Astrocyte (in vitro differentiated cells and primary cell): ENCODE results near the gene LRRC26. TPM values are rescaled to one million over a fixed set of nuclear protein-coding genes. Genes with fewer than 3 reads are reported as not detected.

Experiments
- DNase-seq: peaks from one replicate; pipeline ENCODE4 v3.0.0-alpha.2; 2010; ENCODE audit warnings: low read depth
- FAIRE-seq: peaks from 2 replicates; lab custom pipeline; 2011; peaks lifted over from hg19 to GRCh38; lab: Jason Lieb, UNC
- H2AFZ ChIP-seq: 2 replicates; pipeline ENCODE4 v1.6.0; 2012; ENCODE audit warnings: low read depth, low read length, inconsistent platforms
- H3K27ac ChIP-seq: 2 replicates; pipeline ENCODE4 v1.5.1; 2011; ENCODE audit warnings: low read depth, low read length, inconsistent platforms
- H3K27me3 ChIP-seq: 2 replicates; pipeline ENCODE4 v1.6.0; 2011; ENCODE audit warnings: low read length, inconsistent platforms; ENCODE audit not compliant: insufficient read depth
- H3K36me3 ChIP-seq: 2 replicates; pipeline ENCODE4 v1.5.1; 2011; ENCODE audit warnings: low read length, inconsistent platforms; ENCODE audit not compliant: insufficient read depth
- H3K4me1 ChIP-seq: 2 replicates; pipeline ENCODE4 v1.5.1; 2011; ENCODE audit warnings: low read length, inconsistent platforms; ENCODE audit not compliant: insufficient read depth
- H3K4me2 ChIP-seq: 2 replicates; pipeline ENCODE4 v1.6.0; 2012; ENCODE audit warnings: low read length, inconsistent platforms
- H3K4me3 ChIP-seq: 2 replicates; pipeline ENCODE4 v1.5.1; 2011; ENCODE audit warnings: low read depth, mild to moderate bottlenecking, low read length, inconsistent platforms; ENCODE audit not compliant: insufficient read depth
- H3K79me2 ChIP-seq: 2 replicates; pipeline ENCODE4 v1.6.0; 2012; ENCODE audit warnings: mild to moderate bottlenecking, low read length, inconsistent platforms; ENCODE audit not compliant: insufficient read depth
- H3K9ac ChIP-seq: 2 replicates; pipeline ENCODE4 v1.6.0; 2012; ENCODE audit warnings: mild to moderate bottlenecking, low read length, inconsistent platforms
- H3K9me3 ChIP-seq: 2 replicates; pipeline ENCODE4 v1.5.1; 2012; ENCODE audit warnings: low read depth, mild to moderate bottlenecking, low read length, inconsistent platforms; ENCODE audit not compliant: insufficient read depth
- H4K20me1 ChIP-seq: 2 replicates; pipeline ENCODE4 v1.6.0; 2012; ENCODE audit warnings: low read length, inconsistent platforms; ENCODE audit not compliant: insufficient read depth
- H3K27ac Mint-ChIP-seq: one replicate; pipeline ENCODE4 v1.8.0; 2021; ENCODE audit warnings: mild to moderate bottlenecking, mixed read lengths; ENCODE audit not compliant: unreplicated experiment
- H3K27me3 Mint-ChIP-seq: one replicate; pipeline ENCODE4 v1.8.0; 2021; ENCODE audit warnings: low read depth, mixed read lengths; ENCODE audit not compliant: unreplicated experiment
- H3K36me3 Mint-ChIP-seq: one replicate; pipeline ENCODE4 v1.8.0; 2021; ENCODE audit warnings: low read depth, mixed read lengths; ENCODE audit not compliant: unreplicated experiment
- H3K4me1 Mint-ChIP-seq: one replicate; pipeline ENCODE4 v1.8.0; 2021; ENCODE audit warnings: low read depth, mixed read lengths; ENCODE audit not compliant: unreplicated experiment
- H3K4me3 Mint-ChIP-seq: one replicate; pipeline ENCODE4 v1.8.0; 2021; ENCODE audit warnings: mild to moderate bottlenecking, moderate library complexity, mixed read lengths; ENCODE audit not compliant: unreplicated experiment
- H3K9me3 Mint-ChIP-seq: one replicate; pipeline ENCODE4 v1.8.0; 2021; ENCODE audit warnings: mild to moderate bottlenecking, mixed read lengths; ENCODE audit not compliant: unreplicated experiment
- CTCF ChIP-seq: IDR thresholded peaks from 2 replicates; pipeline ENCODE4 v1.5.1; 2011; ENCODE audit warnings: low read depth, mild to moderate bottlenecking, inconsistent platforms, low read length, moderate library complexity; ENCODE audit not compliant: insufficient read depth
- EZH2 ChIP-seq: IDR thresholded peaks from 2 replicates; pipeline ENCODE4 v1.6.1; 2012; ENCODE audit warnings: mild to moderate bottlenecking, low read length, inconsistent platforms; ENCODE audit not compliant: insufficient read depth
- total RNA-seq: library from RNA; stranded (reverse); gene quantifications from 2 replicates; pipeline ENCODE4 v1.2.1, GENCODE V29; 2021

The LRRC26 gene
- total RNA-seq, 1 donor from 2014 or later: not detected

GRCh38 chr9:137184881-137185660 is 15.2 kb upstream of the LRRC26 start:
- Histone ChIP-seq H3K79me2 (peaks cover 46% of the 10 kb centered on the region), H3K27ac (no peak overlapping the region), H3K9ac (no peak overlapping the region), H3K4me3 (no peak overlapping the region), H4K20me1 (peaks cover 37% of the 10 kb centered on the region), H3K9me3 (no peaks in the 10 kb centered on the region), H3K4me1 (peaks cover 18% of the 10 kb centered on the region), H3K36me3 (peaks cover 3% of the 10 kb centered on the region), H3K4me2 (no peak overlapping the region), H2AFZ (no peak overlapping the region), H3K27me3 (no peaks in the 10 kb centered on the region)
- FAIRE-seq: no peak
- Mint-ChIP-seq H3K4me3 (no peak overlapping the region), H3K4me1 (peaks cover 15% of the 10 kb centered on the region), H3K27ac (no peak overlapping the region), H3K27me3 (no peaks in the 10 kb centered on the region), H3K9me3 (no peaks in the 10 kb centered on the region), H3K36me3 (peaks cover 10% of the 10 kb centered on the region)
- no peak for DNase-seq
- TF ChIP-seq EZH2 (no peak), CTCF (no peak)

- Histone ChIP-seq H3K27me3 (no peaks in the 10 kb centered on the region), H3K4me3 (no peak overlapping the region), H3K4me2 (no peak overlapping the region), H3K27ac (no peak overlapping the region), H4K20me1 (peaks cover 31% of the 10 kb centered on the region), H3K4me1 (peaks cover 9% of the 10 kb centered on the region), H3K36me3 (peaks cover 3% of the 10 kb centered on the region), H3K9ac (no peak overlapping the region), H3K79me2 (peaks cover 37% of the 10 kb centered on the region), H2AFZ (no peak overlapping the region), H3K9me3 (no peaks in the 10 kb centered on the region)
- H3K4me3 Mint-ChIP-seq: no peak overlapping the region
- no peaks in the 10 kb centered on the region for H3K9me3 Mint-ChIP-seq
- peaks cover 13% of the 10 kb centered on the region for H3K4me1 Mint-ChIP-seq
- H3K36me3 Mint-ChIP-seq: peaks cover 14% of the 10 kb centered on the region
- H3K27me3 Mint-ChIP-seq: no peaks in the 10 kb centered on the region
- DNase-seq: no peak
- H3K27ac Mint-ChIP-seq: no peak overlapping the region
- FAIRE-seq: no peak
- no peak for TF ChIP-seq EZH2
- no peak for TF ChIP-seq CTCF
These were observed 14.2 kb upstream of the LRRC26 start for GRCh38 chr9:137183980-137184595.

GRCh38 chr9:137182836-137183235 is 13.0 kb upstream of the LRRC26 start:
- Histone ChIP-seq H3K4me3 (no peak overlapping the region), H3K4me2 (no peak overlapping the region), H3K36me3 (peaks cover 4% of the 10 kb centered on the region), H4K20me1 (peaks cover 31% of the 10 kb centered on the region), H3K4me1 (peaks cover 8% of the 10 kb centered on the region), H2AFZ (no peak overlapping the region), H3K79me2 (peaks cover 29% of the 10 kb centered on the region), H3K9ac (no peak overlapping the region), H3K9me3 (no peaks in the 10 kb centered on the region), H3K27me3 (no peaks in the 10 kb centered on the region), H3K27ac (no peak overlapping the region)
- Mint-ChIP-seq H3K27me3 (no peaks in the 10 kb centered on the region), H3K36me3 (peaks cover 14% of the 10 kb centered on the region), H3K4me3 (no peak overlapping the region), H3K27ac (no peak overlapping the region), H3K4me1 (peaks cover 11% of the 10 kb centered on the region), H3K9me3 (no peaks in the 10 kb centered on the region)
- FAIRE-seq (no peak), DNase-seq (no peak)
- TF ChIP-seq CTCF (no peak), EZH2 (no peak)
